Measurements from ENCODE around the gene SAMD4A. TPM values are rescaled to one million over a fixed set of nuclear protein-coding genes. Genes with fewer than 3 reads are reported as not detected.

SAMD4A gene
- total RNA-seq, 1 experiment from 2014 or later: 18.3 TPM

- H3K27ac ChIP-seq: no peak overlapping the region
- H3K27me3 ChIP-seq (ENCODE audit: insufficient read depth, low read depth): no peaks in the 10 kb centered on the region
- H3K36me3 ChIP-seq (ENCODE audit: low read depth): no peaks in the 10 kb centered on the region
- POLR2A ChIA-PET (ENCODE audit: unreplicated experiment): no interaction called here
- intact Hi-C loops (cut with micrococcal nuclease; ENCODE audit: unreplicated experiment): no loop called here
- BruUV-seq (replicated peaks): no TSS peak
- no peaks in the 10 kb centered on the region for H3K9me2 ChIP-seq (ENCODE audit: insufficient read depth)
- no peaks in the 10 kb centered on the region for H3K4me1 ChIP-seq (replicated peaks; ENCODE audit: insufficient read depth)
- H3K4me2 ChIP-seq: no peak overlapping the region
- CTCF ChIA-PET: no interaction called here
- H3K79me2 ChIP-seq (ENCODE audit: low read depth): no peaks in the 10 kb centered on the region
- H4K20me1 ChIP-seq (ENCODE audit: insufficient read depth): no peaks in the 10 kb centered on the region
- H3K4me3 ChIP-seq: no peak overlapping the region
- no peaks in the 10 kb centered on the region for H3F3A ChIP-seq (ENCODE audit: insufficient read depth, low read depth)
- no peaks in the 10 kb centered on the region for H3K9me3 ChIP-seq (ENCODE audit: insufficient read depth, low read depth)
- TF ChIP-seq EZH2 (IDR thresholded peaks at IDR 0.05; ENCODE audit: low read depth) (no peak), CTCF (conservative IDR thresholded peaks at IDR 0.05) (no peak)
- DNase-seq: no peak
- no peak overlapping the region for H2AFZ ChIP-seq
Observed at GRCh38 chr14:54709444-54709843, 142.5 kb downstream of the SAMD4A start.

DNA sequence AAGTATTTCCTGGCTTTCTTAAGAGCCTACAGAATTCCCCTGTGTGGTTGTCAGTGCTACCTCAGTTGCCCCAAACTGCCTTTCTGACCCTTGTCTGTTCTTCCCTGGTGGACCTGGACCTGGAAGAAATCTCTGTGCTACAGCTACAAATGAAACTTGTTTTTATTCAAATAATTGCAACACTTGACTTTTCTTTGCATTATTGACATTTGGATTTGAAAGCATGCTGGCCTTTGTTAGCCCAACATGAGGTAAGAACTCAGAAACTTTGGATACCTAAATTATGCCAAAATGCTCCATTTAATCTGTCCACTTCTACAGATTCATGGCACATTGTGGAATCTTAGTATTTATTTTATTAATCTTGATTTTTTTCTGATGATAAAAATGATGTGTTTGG lies 142.9 kb downstream of the SAMD4A start:
- Histone ChIP-seq H3F3A (ENCODE audit: insufficient read depth, low read depth) (no peaks in the 10 kb centered on the region), H3K4me3 (no peak overlapping the region), H3K79me2 (ENCODE audit: low read depth) (no peaks in the 10 kb centered on the region), H3K36me3 (ENCODE audit: low read depth) (no peaks in the 10 kb centered on the region), H3K27me3 (ENCODE audit: insufficient read depth, low read depth) (no peaks in the 10 kb centered on the region), H4K20me1 (ENCODE audit: insufficient read depth) (no peaks in the 10 kb centered on the region), H2AFZ (no peak overlapping the region), H3K4me2 (no peak overlapping the region), H3K4me1 (replicated peaks; ENCODE audit: insufficient read depth) (no peaks in the 10 kb centered on the region), H3K9me2 (ENCODE audit: insufficient read depth) (no peaks in the 10 kb centered on the region), H3K27ac (no peak overlapping the region), H3K9me3 (ENCODE audit: insufficient read depth, low read depth) (no peaks in the 10 kb centered on the region)
- no TSS peak for BruUV-seq (replicated peaks)
- DNase-seq: no peak
- intact Hi-C loops (cut with micrococcal nuclease; ENCODE audit: unreplicated experiment): no loop called here
- TF ChIP-seq EZH2 (IDR thresholded peaks at IDR 0.05; ENCODE audit: low read depth): no peak
- no peak for TF ChIP-seq CTCF (conservative IDR thresholded peaks at IDR 0.05)
- CTCF ChIA-PET: no interaction called here
- POLR2A ChIA-PET (ENCODE audit: unreplicated experiment): no interaction called here

DNA sequence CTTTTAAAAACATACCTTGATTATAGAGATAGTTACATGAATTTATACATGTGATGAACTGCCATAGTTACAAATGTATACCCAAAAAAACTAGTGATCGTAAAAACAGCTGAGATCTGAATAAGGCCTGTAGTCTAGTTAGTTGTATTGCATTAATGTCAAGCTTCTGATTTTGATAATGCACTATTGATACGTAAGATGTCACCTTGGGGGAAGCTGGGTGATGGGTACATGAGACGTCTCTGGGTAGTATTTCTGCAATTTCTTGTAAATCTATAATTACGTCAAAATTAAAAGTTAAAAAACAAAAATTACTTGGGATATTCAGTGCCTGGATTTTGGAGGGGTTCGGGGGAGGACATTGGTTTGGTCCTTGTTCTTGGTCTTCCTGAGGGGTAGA lies 144.4 kb downstream of the SAMD4A start:
- no peaks in the 10 kb centered on the region for H3K36me3 ChIP-seq (ENCODE audit: low read depth)
- H3K4me2 ChIP-seq: no peak overlapping the region
- no peaks in the 10 kb centered on the region for H3K4me1 ChIP-seq (replicated peaks; ENCODE audit: insufficient read depth)
- BruUV-seq (replicated peaks): no TSS peak
- H4K20me1 ChIP-seq (ENCODE audit: insufficient read depth): no peaks in the 10 kb centered on the region
- POLR2A ChIA-PET (ENCODE audit: unreplicated experiment): interaction anchor here (0.6 kb wide), 1 partner anchor 1322 kb away, joined by 3 read pairs; no protein-coding TSS in a partner anchor
- CTCF ChIA-PET: no interaction called here
- H3F3A ChIP-seq (ENCODE audit: insufficient read depth, low read depth): no peaks in the 10 kb centered on the region
- no peak overlapping the region for H3K27ac ChIP-seq
- no peaks in the 10 kb centered on the region for H3K9me2 ChIP-seq (ENCODE audit: insufficient read depth)
- no peak for DNase-seq
- H3K27me3 ChIP-seq (ENCODE audit: insufficient read depth, low read depth): no peaks in the 10 kb centered on the region
- no peaks in the 10 kb centered on the region for H3K79me2 ChIP-seq (ENCODE audit: low read depth)
- H3K9me3 ChIP-seq (ENCODE audit: insufficient read depth, low read depth): no peaks in the 10 kb centered on the region
- no peak overlapping the region for H2AFZ ChIP-seq
- H3K4me3 ChIP-seq: no peak overlapping the region
- intact Hi-C loops (cut with micrococcal nuclease; ENCODE audit: unreplicated experiment): no loop called here
- TF ChIP-seq EZH2 (IDR thresholded peaks at IDR 0.05; ENCODE audit: low read depth): no peak
- TF ChIP-seq CTCF (conservative IDR thresholded peaks at IDR 0.05): no peak

All from PC-9 (cell line).